SK-N-MC (cell line): Measurements from ENCODE around the gene PDE8A.

Experiments
- DNase-seq: peaks from one replicate; pipeline ENCODE4 v3.0.0-alpha.2; 2011; ENCODE audit warnings: low read depth, low spot score
- H3K27ac ChIP-seq: fragments of 200-600 bp; sonication (generic); 2 replicates; pipeline ENCODE4 v1.5.1; 2016; ENCODE audit warnings: mixed run types
- H3K36me3 ChIP-seq: fragments of 200-600 bp; sonication (generic); 2 replicates; pipeline ENCODE4 v1.6.1; 2017; ENCODE audit warnings: antibody characterized with exemption, low read length, mixed read lengths; ENCODE audit not compliant: insufficient read depth
- H3K4me3 ChIP-seq: fragments of 200-600 bp; sonication (generic); 2 replicates; pipeline ENCODE4 v1.5.1; 2016
- H3K9ac ChIP-seq: fragments of 200-600 bp; sonication (generic); 2 replicates; pipeline ENCODE4 v1.8.0; 2017; ENCODE audit warnings: mixed run types, mixed read lengths; ENCODE audit not compliant: insufficient read length
- H3K9me3 ChIP-seq: fragments of 200-600 bp; sonication (generic); 2 replicates; pipeline ENCODE4 v1.6.1; 2017; ENCODE audit warnings: low read depth, mild to moderate bottlenecking, antibody characterized with exemption, low read length, moderate library complexity, mixed read lengths
- EZH2 ChIP-seq: fragments of 200-600 bp; sonication (generic); IDR thresholded peaks from one replicate; pipeline ENCODE4 v1.6.1; 2017; ENCODE audit warnings: antibody characterized with exemption
- FOXP2 ChIP-seq: optimal IDR thresholded peaks from 2 replicates; pipeline ENCODE3; 2011; ENCODE audit warnings: mild to moderate bottlenecking, moderate library complexity; ENCODE audit not compliant: insufficient read depth; ENCODE audit errors: extremely low read length, control extremely low read depth
- POLR2AphosphoS5 ChIP-seq: IDR thresholded peaks from 2 replicates; pipeline ENCODE4 v1.6.1; 2012; ENCODE audit warnings: mild to moderate bottlenecking, low read depth, low read length, borderline replicate concordance

PDE8A gene

GRCh38 chr15:85086855-85087254 is 105.2 kb downstream of the PDE8A start:
- H3K36me3 ChIP-seq = no peaks in the 10 kb centered on the region

GRCh38 chr15:85088300-85088699 is 106.6 kb downstream of the PDE8A start:
- DNase-seq = no peak
- TF ChIP-seq POLR2AphosphoS5 = no peak
- TF ChIP-seq FOXP2 = no peak
- no peak for TF ChIP-seq EZH2
- Histone ChIP-seq H3K36me3 (no peaks in the 10 kb centered on the region), H3K9me3 (no peaks in the 10 kb centered on the region), H3K4me3 (no peak overlapping the region), H3K27ac (no peak overlapping the region), H3K9ac (no peak overlapping the region)

More at GRCh38 chr15:85086855-85087254, 105.2 kb downstream of the PDE8A start:
- no peak overlapping the region for H3K4me3 ChIP-seq
- no peaks in the 10 kb centered on the region for H3K9me3 ChIP-seq
- H3K27ac ChIP-seq = no peak overlapping the region
- DNase-seq = no peak
- TF ChIP-seq FOXP2 (no peak), POLR2AphosphoS5 (no peak), EZH2 (no peak)
- H3K9ac ChIP-seq = no peak overlapping the region

- H3K4me3 ChIP-seq = no peak overlapping the region
- no peaks in the 10 kb centered on the region for H3K9me3 ChIP-seq
- no peaks in the 10 kb centered on the region for H3K36me3 ChIP-seq
- TF ChIP-seq FOXP2 (no peak), POLR2AphosphoS5 (no peak), EZH2 (no peak)
- no peak overlapping the region for H3K9ac ChIP-seq
- DNase-seq = no peak
- H3K27ac ChIP-seq = no peak overlapping the region
Observed at GRCh38 chr15:85089929-85090597, 108.4 kb downstream of the PDE8A start.

DNA sequence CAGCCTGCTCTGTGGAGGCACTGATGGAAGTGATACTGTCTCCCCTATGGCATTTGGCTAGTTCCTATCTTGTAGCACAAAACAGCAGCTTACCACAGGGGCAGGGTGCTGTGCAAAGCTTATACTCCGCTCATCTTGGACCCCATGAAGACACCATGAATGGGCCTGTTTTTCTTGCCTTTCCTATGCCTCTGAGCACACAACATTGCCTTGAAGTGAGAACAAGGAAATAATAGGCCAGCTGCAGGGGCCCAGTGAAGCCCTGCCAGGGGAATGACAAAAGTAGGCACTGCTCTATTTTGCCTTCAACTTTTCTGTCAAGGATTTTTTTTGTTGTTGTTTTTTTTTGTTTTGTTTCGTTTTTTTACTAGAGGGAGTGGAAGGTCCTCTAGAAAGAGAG is 110.3 kb downstream of the PDE8A start:
- Histone ChIP-seq H3K27ac (no peak overlapping the region), H3K9me3 (no peaks in the 10 kb centered on the region), H3K9ac (no peak overlapping the region), H3K4me3 (no peak overlapping the region), H3K36me3 (no peaks in the 10 kb centered on the region)
- no peak for TF ChIP-seq POLR2AphosphoS5
- TF ChIP-seq EZH2 = no peak
- TF ChIP-seq FOXP2 = no peak
- DNase-seq = no peak

DNA sequence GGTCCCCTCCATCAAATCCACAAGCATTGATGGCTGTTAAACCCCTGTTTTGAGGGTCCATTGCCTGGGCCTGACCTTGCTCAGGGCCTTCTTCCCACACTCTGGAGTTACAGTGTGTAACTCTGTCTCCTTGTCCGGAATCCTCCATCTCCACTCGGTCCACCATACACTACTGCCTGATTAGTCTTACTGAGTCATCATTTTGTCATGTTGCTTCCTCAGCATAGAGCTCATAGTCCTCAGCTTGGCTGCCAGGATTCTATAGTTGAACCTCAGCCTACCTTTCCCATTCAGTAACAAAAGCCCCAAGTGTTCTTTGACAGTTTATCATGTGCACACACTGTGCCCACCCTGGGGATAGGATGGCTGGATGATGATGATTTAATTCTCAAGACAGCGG is 113.0 kb downstream of the PDE8A start:
- no peak overlapping the region for H3K27ac ChIP-seq
- TF ChIP-seq FOXP2 (no peak), POLR2AphosphoS5 (no peak), EZH2 (no peak)

DNA sequence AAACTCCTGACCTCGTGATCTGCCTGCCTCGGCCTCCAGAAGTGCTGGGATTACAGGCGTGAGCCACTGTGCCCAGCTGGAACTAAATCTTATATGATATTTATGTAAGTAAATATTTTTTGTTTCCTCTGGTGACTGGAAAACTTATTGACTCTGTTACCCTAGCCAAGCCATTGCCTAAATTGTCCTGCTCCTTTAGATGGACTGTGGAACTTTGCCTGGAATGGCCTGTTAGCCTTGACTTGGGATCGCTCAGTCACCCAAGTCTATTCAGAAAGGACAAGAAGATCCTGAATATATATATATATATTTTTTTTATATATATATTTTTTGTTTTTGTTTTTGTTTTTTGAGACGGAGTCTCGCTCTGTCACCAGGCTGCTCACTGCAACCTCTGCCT is 113.9 kb downstream of the PDE8A start:
- no peaks in the 10 kb centered on the region for H3K9me3 ChIP-seq
- DNase-seq = no peak
- no peak overlapping the region for H3K9ac ChIP-seq
- no peak overlapping the region for H3K4me3 ChIP-seq
- TF ChIP-seq EZH2 (no peak), FOXP2 (no peak), POLR2AphosphoS5 (no peak)
- H3K36me3 ChIP-seq = no peaks in the 10 kb centered on the region
- no peak overlapping the region for H3K27ac ChIP-seq

More for the DNA sequence above, 113.0 kb downstream of the PDE8A start:
- no peaks in the 10 kb centered on the region for H3K9me3 ChIP-seq
- no peak for DNase-seq
- no peaks in the 10 kb centered on the region for H3K36me3 ChIP-seq
- no peak overlapping the region for H3K4me3 ChIP-seq
- H3K9ac ChIP-seq = no peak overlapping the region

- no peak overlapping the region for H3K4me3 ChIP-seq
- no peaks in the 10 kb centered on the region for H3K9me3 ChIP-seq
- no peak overlapping the region for H3K9ac ChIP-seq
- DNase-seq = no peak
- H3K27ac ChIP-seq = no peak overlapping the region
- no peaks in the 10 kb centered on the region for H3K36me3 ChIP-seq
- TF ChIP-seq FOXP2 (no peak), POLR2AphosphoS5 (no peak)
Observed at GRCh38 chr15:85097250-85097649, 115.6 kb downstream of the PDE8A start.

GRCh38 chr15:85097725-85098124 is 116.1 kb downstream of the PDE8A start:
- H3K4me3 ChIP-seq = no peak overlapping the region
- H3K36me3 ChIP-seq = no peaks in the 10 kb centered on the region
- TF ChIP-seq EZH2 (no peak), POLR2AphosphoS5 (no peak), FOXP2 (no peak)
- no peak for DNase-seq
- H3K27ac ChIP-seq = no peak overlapping the region
- H3K9ac ChIP-seq = no peak overlapping the region
- no peaks in the 10 kb centered on the region for H3K9me3 ChIP-seq

DNA sequence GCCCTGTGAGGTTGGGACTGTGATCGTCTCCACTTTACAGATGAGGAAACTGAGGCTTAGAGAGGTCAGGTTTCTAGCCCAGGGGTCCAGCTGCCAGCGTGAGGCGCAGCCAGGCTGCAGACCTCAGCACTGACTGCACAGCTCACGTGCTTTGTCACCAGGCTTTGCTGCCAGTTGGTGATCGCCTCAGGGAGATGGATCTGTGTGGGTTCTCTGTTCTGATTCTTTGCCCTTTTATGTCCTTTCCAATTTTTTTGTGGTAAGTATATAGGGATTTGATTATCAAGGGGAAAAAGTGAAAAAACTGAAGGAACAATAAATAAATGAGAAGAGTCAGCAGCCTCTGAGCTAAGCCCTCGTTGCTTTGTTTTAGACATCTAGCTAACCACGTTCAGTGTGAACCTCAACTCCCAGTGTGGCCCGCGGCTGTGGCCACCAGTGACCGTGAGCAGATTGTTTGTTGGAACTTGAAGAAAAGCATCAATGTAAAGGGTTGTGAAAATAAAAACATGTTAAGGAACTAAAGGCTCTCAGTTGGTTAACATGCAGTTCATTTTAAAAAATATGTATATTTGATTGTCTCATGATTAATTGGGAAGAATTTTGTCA is 117.6 kb downstream of the PDE8A start:
- Histone ChIP-seq H3K36me3 (no peaks in the 10 kb centered on the region), H3K9ac (no peak overlapping the region), H3K27ac (no peak overlapping the region), H3K4me3 (no peak overlapping the region), H3K9me3 (no peaks in the 10 kb centered on the region)
- TF ChIP-seq FOXP2 = no peak
- no peak for DNase-seq
